Muscle layer of duodenum (tissue), 2 donors: ENCODE data around the gene SH3BP5.

Experiments
- H3K27ac ChIP-seq: one replicate; pipeline ENCODE4 v1.7.0; 2013; ENCODE audit warnings: mild to moderate bottlenecking, low read length
- H3K27me3 ChIP-seq: one replicate; pipeline ENCODE4 v1.7.0; 2013; ENCODE audit warnings: low read depth, mild to moderate bottlenecking, control low read depth, low read length
- H3K36me3 ChIP-seq, 2 donors: one replicate each; pipeline ENCODE4 v1.7.0; 2013; ENCODE audit warnings: low read length in 2 of 2, control low read depth in 1 of 2, mild to moderate bottlenecking in 1 of 2; ENCODE audit not compliant: insufficient read depth in 2 of 2, control insufficient read depth in 1 of 2
- H3K4me1 ChIP-seq, 2 donors: one replicate each; pipeline ENCODE4 v1.7.0; 2013; ENCODE audit warnings: low read length in 2 of 2, mild to moderate bottlenecking in 2 of 2, control low read depth in 1 of 2, moderate library complexity in 1 of 2; ENCODE audit not compliant: insufficient read depth in 2 of 2, control insufficient read depth in 1 of 2
- H3K4me3 ChIP-seq, 2 donors: one replicate each; pipeline ENCODE4 v1.7.0; 2013; ENCODE audit warnings: low read length in 2 of 2, low read depth in 1 of 2, mild to moderate bottlenecking in 1 of 2
- H3K9me3 ChIP-seq, 2 donors: one replicate each; pipeline ENCODE4 v1.7.0; 2013; ENCODE audit warnings: low read length in 2 of 2, control low read depth in 1 of 2, mild to moderate bottlenecking in 1 of 2; ENCODE audit not compliant: control insufficient read depth in 1 of 2
- donor health status: healthy.

The SH3BP5 gene

DNA sequence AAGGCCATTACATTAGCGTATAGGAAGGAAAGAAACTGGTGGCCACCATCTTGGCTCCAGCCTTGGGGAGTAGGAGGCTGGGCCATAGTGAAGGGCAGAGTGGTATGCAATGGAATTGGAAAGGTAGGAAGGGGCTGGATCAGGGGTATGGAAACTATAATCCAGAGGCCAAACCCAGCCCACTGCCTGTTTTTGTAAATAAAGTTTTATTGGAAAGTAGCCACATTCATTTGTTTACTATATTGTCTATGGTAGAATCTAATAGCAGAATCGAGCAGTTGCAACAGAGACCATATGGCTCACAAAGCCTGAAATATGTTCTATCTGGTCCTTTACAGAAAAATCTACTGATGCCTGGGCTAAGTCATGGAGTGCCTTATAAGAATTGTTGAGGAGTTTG lies 14.1 kb upstream of the SH3BP5 start:
- H3K36me3 ChIP-seq: no peaks in the 10 kb centered on the region
- H3K27me3 ChIP-seq: no peaks in the 10 kb centered on the region
- peaks cover 0 to 8% of the 10 kb centered on the region in 2 donors for H3K9me3 ChIP-seq
- no peak overlapping the region for H3K27ac ChIP-seq
- H3K4me1 ChIP-seq: no peaks in the 10 kb centered on the region
- no peak overlapping the region for H3K4me3 ChIP-seq

- Histone ChIP-seq H3K27me3 (no peaks in the 10 kb centered on the region), H3K27ac (no peak overlapping the region), H3K36me3 (no peaks in the 10 kb centered on the region), H3K4me3 (no peak overlapping the region), H3K9me3 (peaks cover 0 to 4% of the 10 kb centered on the region in 2 donors), H3K4me1 (no peaks in the 10 kb centered on the region)
These were observed 13.3 kb upstream of the SH3BP5 start for GRCh38 chr3:15345608-15346137.

GRCh38 chr3:15345066-15345607 lies 12.8 kb upstream of the SH3BP5 start:
- Histone ChIP-seq H3K27me3 (no peaks in the 10 kb centered on the region), H3K4me3 (no peak overlapping the region), H3K36me3 (no peaks in the 10 kb centered on the region), H3K27ac (no peak overlapping the region), H3K4me1 (no peaks in the 10 kb centered on the region), H3K9me3 (peaks cover 0 to 1% of the 10 kb centered on the region in 2 donors)

- Histone ChIP-seq H3K27ac (no peak overlapping the region), H3K9me3 (no peaks in the 10 kb centered on the region), H3K4me3 (no peak overlapping the region), H3K27me3 (no peaks in the 10 kb centered on the region), H3K4me1 (no peaks in the 10 kb centered on the region), H3K36me3 (no peaks in the 10 kb centered on the region)
These were observed 10.6 kb upstream of the SH3BP5 start for GRCh38 chr3:15342945-15343344.

- H3K4me1 ChIP-seq: no peaks in the 10 kb centered on the region
- no peak overlapping the region for H3K27ac ChIP-seq
- H3K4me3 ChIP-seq: no peak overlapping the region
- H3K27me3 ChIP-seq: no peaks in the 10 kb centered on the region
- H3K36me3 ChIP-seq: no peaks in the 10 kb centered on the region
- H3K9me3 ChIP-seq: no peaks in the 10 kb centered on the region
These were observed 9.9 kb upstream of the SH3BP5 start for GRCh38 chr3:15342246-15342645.

DNA sequence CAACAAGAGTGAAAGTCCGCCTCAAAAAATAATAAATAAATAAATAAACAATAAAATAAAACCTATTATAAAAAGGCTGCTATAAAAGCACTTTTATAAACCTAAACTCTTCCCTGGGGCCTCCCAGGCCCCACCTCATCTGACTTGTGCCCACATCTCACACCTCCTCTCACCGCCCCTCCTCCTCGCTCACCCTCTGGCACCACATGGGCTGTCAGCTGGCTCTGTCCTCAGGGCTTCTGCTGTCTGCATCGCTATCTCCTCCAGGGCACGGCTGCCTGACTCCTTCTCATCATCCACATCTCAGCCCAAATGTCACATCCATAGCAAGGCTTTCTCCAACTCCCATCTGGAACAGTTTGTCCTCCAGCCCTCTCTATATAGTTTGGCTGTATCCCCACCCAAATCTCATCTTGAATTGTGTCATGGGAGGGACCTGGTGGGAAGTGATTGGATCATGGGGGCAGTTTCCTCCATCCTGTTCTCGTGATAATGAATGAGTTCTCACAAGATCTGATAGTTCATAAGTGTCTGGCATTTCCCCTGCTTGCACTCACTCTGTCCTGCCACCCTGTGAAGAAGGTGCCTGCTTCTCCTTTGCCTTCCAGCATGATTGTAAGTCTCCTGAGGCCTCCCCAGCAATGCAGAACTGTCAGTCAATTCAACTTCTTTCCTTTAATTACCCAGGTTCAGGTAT lies 8.8 kb upstream of the SH3BP5 start:
- Histone ChIP-seq H3K9me3 (no peaks in the 10 kb centered on the region), H3K27me3 (no peaks in the 10 kb centered on the region), H3K4me1 (no peaks in the 10 kb centered on the region), H3K4me3 (no peak overlapping the region), H3K36me3 (no peaks in the 10 kb centered on the region), H3K27ac (no peak overlapping the region)

GRCh38 chr3:15339786-15340215 lies 7.4 kb upstream of the SH3BP5 start:
- Histone ChIP-seq H3K4me3 (no peak overlapping the region), H3K4me1 (no peaks in the 10 kb centered on the region), H3K9me3 (no peaks in the 10 kb centered on the region), H3K27ac (no peak overlapping the region), H3K27me3 (no peaks in the 10 kb centered on the region), H3K36me3 (no peaks in the 10 kb centered on the region)

DNA sequence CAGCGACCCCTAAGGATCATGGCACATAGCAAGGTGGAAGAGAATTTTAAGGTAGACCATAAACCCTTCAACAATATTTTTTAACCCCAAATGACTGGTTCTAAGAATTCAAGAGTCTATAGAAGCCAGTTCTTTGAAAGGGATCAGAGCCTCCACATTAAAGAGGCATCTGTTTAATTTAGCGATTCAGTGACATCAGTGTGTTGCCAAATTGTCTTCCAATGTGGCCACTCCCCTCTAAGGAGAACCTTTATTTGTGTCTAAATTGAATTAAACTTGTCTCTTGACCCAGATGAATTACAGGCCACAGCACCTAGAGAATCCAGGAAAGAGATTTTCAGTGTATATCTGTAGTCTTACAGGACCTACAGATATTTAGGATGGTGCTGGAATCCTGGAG lies 6.6 kb upstream of the SH3BP5 start:
- no peak overlapping the region for H3K27ac ChIP-seq
- H3K9me3 ChIP-seq: no peaks in the 10 kb centered on the region
- H3K27me3 ChIP-seq: no peaks in the 10 kb centered on the region
- no peak overlapping the region for H3K4me3 ChIP-seq
- H3K4me1 ChIP-seq: no peaks in the 10 kb centered on the region
- no peaks in the 10 kb centered on the region for H3K36me3 ChIP-seq

DNA sequence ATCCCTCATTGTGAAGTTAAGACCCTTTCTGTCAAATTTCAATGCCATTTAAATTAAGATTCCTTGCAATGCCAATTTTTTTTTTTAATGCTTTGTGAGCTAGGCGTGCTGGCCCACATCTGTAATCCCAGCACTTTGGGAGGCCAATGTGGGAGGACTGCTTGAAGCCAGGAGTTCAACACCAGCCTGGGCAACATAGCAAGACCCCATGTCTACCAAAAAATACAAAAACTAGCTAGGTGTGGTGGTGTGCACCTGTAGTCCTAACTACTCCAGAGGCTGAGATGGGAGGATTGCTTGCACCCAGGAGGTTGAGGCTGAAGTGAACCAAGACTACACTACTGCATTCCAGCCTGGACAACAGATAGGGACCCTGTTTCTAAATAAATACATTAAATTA lies 5.6 kb upstream of the SH3BP5 start:
- no peaks in the 10 kb centered on the region for H3K9me3 ChIP-seq
- no peak overlapping the region for H3K27ac ChIP-seq
- H3K4me1 ChIP-seq: no peaks in the 10 kb centered on the region
- H3K36me3 ChIP-seq: no peaks in the 10 kb centered on the region
- no peak overlapping the region for H3K4me3 ChIP-seq
- no peaks in the 10 kb centered on the region for H3K27me3 ChIP-seq

- no peaks in the 10 kb centered on the region for H3K4me1 ChIP-seq
- H3K4me3 ChIP-seq: no peak overlapping the region
- no peaks in the 10 kb centered on the region for H3K36me3 ChIP-seq
- no peaks in the 10 kb centered on the region for H3K27me3 ChIP-seq
- H3K27ac ChIP-seq: no peak overlapping the region
- H3K9me3 ChIP-seq: no peaks in the 10 kb centered on the region
These were observed 3.7 kb upstream of the SH3BP5 start for GRCh38 chr3:15336057-15336456.

- Histone ChIP-seq H3K9me3 (no peaks in the 10 kb centered on the region), H3K4me3 (no peak overlapping the region), H3K27ac (no peak overlapping the region), H3K27me3 (no peaks in the 10 kb centered on the region), H3K4me1 (peaks cover 0 to under 1% of the 10 kb centered on the region in 2 donors), H3K36me3 (no peaks in the 10 kb centered on the region)
These were observed 1.5 kb upstream of the SH3BP5 start for GRCh38 chr3:15333956-15334263.
